GM20431 (cell line): Measurements from ENCODE around the gene OR51T1.
"Not testable (repeated sequence)": the region's sequence is repeated elsewhere in the genome, so short reads cannot be mapped to it uniquely, and the experiment has no call there.

Experiments used
- in situ Hi-C: fragments of 300-500 bp; cut with MseI, MboI; formaldehyde crosslinking; loops from one replicate; pipeline ENCODE4 v1.15.0; 2020; ENCODE audit warnings: low sequenced_read_pairs; ENCODE audit not compliant: unreplicated experiment

OR51T1 gene, protein sequence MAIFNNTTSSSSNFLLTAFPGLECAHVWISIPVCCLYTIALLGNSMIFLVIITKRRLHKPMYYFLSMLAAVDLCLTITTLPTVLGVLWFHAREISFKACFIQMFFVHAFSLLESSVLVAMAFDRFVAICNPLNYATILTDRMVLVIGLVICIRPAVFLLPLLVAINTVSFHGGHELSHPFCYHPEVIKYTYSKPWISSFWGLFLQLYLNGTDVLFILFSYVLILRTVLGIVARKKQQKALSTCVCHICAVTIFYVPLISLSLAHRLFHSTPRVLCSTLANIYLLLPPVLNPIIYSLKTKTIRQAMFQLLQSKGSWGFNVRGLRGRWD

DNA sequence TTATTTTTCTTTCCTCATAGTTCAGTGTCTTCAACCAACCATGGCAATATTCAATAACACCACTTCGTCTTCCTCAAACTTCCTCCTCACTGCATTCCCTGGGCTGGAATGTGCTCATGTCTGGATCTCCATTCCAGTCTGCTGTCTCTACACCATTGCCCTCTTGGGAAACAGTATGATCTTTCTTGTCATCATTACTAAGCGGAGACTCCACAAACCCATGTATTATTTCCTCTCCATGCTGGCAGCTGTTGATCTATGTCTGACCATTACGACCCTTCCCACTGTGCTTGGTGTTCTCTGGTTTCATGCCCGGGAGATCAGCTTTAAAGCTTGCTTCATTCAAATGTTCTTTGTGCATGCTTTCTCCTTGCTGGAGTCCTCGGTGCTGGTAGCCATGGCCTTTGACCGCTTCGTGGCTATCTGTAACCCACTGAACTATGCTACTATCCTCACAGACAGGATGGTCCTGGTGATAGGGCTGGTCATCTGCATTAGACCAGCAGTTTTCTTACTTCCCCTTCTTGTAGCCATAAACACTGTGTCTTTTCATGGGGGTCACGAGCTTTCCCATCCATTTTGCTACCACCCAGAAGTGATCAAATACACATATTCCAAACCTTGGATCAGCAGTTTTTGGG is at the start of gene OR51T1:
TSS of gene OR51T1 (plus strand) at position 41 of the 641 bp plus-strand sequence. CDS start at position 41, 0 bp downstream.
- in situ Hi-C loops = no loop called here

- in situ Hi-C loops = no loop called here
These were observed 41.7 kb upstream of the OR51T1 start for GRCh38 chr11:4839851-4840549.

DNA sequence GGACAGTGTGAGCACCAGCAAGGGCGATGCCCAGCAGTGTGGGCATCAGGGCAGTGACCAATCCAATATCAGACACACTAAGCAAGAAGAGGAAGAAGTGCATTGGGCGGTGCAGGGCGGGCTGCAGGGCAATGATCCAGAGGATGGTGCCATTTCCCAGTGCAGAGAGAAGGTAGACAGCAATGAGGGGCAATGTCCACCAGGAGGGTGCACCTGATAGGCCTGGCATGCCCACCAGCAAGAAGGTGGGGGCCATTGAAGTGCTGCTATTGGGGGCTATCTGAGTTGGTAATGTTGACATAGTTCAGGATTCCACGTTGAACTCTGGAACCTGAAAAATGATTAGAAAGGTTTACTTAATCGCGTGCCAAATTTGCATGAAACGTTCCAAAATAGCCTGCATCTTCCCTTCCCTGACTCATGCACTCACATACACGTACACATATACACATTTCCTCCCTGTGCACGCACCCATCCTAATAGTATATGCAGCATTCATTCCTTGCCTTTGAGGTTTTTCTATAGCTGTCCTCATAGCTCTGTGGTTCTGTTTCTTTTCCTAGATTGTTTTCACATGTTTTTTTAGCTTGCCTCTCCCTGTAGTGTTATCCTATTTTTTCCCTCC is 32.7 kb upstream of the OR51T1 start, which contains the start of gene OR51S1:
TSS of gene OR51S1 (minus strand) at position 301 of the 625 bp plus-strand sequence. CDS start at position 301, 0 bp downstream.
- in situ Hi-C loops = no loop called here

DNA sequence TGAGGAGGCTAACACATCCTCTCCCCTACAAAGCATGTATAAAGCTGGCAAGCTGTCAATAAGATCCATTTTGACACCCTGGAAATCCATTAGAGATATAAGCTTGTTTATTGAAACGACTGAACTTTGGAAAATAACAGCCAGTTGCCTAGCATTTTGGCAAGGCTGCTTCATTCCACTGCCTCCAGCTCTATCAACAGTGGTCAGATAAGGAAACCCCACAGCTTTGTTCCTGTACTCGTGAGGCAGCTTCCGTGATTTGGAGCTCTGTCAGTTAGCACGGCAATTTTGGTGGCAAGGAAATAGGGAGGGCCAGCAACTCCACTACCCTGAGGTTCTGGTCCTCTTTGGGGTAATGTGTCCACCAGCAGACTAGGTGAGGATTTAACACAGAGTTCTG is 30.7 kb upstream of the OR51T1 start:
- in situ Hi-C loops = no loop called here

DNA sequence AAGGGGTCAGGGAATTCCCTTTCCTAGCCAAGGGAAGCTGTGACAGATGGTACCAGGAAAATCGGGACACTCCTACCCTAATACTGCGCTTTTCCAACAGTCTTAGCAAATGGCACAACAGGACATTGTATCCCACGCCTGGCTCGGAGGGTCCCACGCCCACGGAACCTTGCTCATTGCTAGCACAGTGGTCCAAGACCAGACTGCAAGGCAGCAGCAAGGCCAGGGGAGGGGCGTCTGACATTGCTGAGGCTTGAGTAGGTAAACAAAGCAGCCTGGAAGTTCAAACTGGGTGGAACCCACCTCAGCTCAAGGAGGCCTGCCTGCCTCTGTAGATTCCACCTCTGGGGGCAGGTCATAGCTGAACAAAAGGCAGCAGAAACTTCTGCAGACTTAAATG is 27.4 kb upstream of the OR51T1 start:
- in situ Hi-C loops = not testable (repeated sequence)

- in situ Hi-C loops = no loop called here
These were observed 19.1 kb upstream of the OR51T1 start for GRCh38 chr11:4862447-4863236.

DNA sequence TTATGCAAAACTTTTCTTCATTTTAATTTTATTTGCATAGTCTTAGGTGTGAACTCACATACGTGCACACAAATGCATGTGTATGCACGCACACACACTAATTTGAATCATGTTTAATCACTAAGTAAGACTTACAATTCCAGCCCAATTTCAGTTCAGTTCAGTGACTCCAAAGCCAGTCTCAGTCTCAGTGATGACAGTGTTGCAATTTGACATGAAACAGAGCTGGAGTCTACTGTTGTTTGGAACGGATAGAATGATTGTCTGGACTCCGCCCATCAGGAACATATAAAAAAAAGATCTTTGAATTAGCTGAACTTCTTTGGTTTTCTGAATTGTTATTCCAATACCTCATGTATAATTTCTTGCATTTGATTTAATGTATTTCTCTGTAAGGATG is 17.8 kb upstream of the OR51T1 start:
- in situ Hi-C loops = no loop called here

DNA sequence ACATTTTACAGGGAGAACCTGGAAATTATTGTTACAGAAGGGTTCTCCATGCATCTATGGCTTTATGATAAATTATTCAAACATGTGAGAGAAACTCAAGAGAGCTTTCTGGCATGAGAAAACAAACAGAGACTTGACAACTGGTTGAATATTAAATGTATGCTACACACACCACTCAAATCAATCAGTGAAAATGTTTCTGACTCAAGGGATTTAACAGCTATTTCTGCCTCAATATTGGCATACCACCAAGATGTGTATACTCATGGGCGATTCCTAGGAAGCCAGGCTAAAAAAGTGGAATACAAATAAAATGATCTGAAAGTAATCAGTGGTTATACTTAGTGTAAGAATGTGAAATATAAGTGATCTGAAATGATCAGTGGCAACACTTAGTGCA is 15.8 kb upstream of the OR51T1 start:
- in situ Hi-C loops = no loop called here

GRCh38 chr11:4881188-4881587 is 512 bp upstream of the OR51T1 start:
- in situ Hi-C loops = no loop called here

GRCh38 chr11:4882543-4882942 is 843 bp downstream of the OR51T1 start:
- in situ Hi-C loops = no loop called here

- in situ Hi-C loops = no loop called here
These were observed 2.7 kb downstream of the OR51T1 start for GRCh38 chr11:4884361-4884760.

GRCh38 chr11:4886186-4886585 is 4.5 kb downstream of the OR51T1 start:
- in situ Hi-C loops = no loop called here

GRCh38 chr11:4887591-4887990 is 5.9 kb downstream of the OR51T1 start:
- in situ Hi-C loops = no loop called here

GRCh38 chr11:4890279-4890678 is 8.6 kb downstream of the OR51T1 start:
- in situ Hi-C loops = no loop called here

GRCh38 chr11:4891996-4892640 is 10.4 kb downstream of the OR51T1 start:
- in situ Hi-C loops = no loop called here

- in situ Hi-C loops = no loop called here
These were observed 21.8 kb downstream of the OR51T1 start, which contains the start of gene OR51A7 for GRCh38 chr11:4903484-4903883. Gene OR51A7 (plus strand): TSS chr11:4903783. CDS start chr11:4907370, 3,587 bp downstream.

DNA sequence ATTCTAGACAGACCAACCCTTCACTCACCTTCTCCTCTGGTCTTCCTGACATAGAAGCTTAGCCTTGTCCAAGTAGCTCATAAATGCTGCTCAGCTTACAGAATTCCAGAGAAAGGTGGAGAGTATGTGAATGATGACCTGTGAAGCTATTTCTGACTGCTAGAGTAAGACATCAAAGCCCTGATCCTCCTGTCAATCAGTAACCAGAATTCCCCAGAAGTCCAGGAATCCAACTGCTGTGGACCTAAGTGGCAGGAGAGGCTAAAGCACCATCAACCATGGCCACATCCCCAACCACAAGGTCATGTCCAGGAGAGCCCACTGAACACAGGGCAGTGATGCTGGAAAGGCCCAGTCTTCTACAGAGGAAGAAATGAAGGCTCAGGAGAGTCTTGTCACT is 34.9 kb downstream of the OR51T1 start:
- in situ Hi-C loops = no loop called here

DNA sequence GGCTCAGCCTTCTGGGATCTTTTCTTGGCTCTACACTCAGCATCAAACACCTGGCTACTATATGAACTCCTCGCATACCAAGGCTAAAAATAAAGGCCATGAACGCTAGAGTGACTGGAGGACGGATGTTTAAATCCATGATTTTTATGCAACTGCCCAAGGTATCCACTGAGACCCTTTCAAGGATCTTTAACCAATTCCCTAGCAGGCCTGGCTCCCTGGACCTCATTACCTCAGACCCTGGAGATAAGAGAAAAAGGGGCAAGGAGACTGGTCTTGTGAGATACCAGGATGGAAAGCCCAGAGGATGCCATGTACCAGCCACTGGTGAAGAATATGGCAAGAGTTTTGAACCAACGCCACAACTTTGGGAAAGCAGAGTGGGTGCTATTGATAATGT is 37.5 kb downstream of the OR51T1 start, which contains the start of gene OR51G2:
TSS of gene OR51G2 (minus strand) at position 101 of the 400 bp plus-strand sequence. CDS start 3,687 bp downstream, outside the sequence.
- in situ Hi-C loops = no loop called here

- in situ Hi-C loops = no loop called here
These were observed 40.1 kb downstream of the OR51T1 start for GRCh38 chr11:4921796-4922195.
